NCI-H1092 treated with DMSO at 0.1 percent for 48 hours (cell line): Measurements from ENCODE around the gene ANO2.
"Not testable (repeated sequence)": the region's sequence is repeated elsewhere in the genome, so short reads cannot be mapped to it uniquely, and the experiment has no call there.

ENCODE experiments used
- DNase-seq: peaks from one replicate; lab custom pipeline; 2025; lab: John Stamatoyannopoulos, UW

The ANO2 gene

DNA sequence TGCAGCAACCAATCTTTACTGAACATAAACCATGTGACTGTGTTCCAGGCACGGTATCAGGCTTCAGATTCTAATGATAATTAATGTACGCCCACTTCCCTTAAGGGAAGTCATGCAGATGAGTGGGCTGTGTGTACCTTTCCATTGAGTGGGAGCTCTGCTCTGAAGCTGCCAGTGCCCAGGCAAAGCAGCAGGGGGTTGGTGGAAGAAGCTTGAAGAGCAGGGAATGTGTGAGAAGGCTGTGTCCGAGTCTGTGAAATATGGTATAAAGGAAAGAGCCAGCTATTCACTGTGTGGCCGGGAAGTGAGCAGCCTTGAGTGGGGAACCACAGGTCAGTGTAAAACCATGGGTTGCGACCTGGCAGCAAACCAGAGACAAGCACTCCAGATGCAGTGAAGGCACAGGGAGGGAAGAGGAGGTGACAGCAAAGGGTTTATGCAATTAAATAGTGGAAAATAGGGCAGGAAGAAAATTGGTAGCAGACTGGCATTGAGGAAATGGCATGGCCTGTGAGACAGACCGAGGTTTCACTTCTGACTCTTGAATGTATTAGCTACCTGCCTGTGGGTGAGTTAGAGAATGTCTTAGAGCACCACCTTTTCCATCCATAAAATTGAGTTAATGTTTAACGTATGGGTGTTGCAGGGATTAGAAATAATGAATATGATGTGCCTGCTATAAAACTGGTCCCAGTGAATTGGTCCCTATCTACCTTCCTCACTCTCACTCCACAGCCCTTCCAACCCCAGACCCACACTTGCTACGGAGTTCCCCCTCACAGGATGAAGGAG, 396.7 kb downstream of the ANO2 start:
- no peak for DNase-seq

- no peak for DNase-seq
These were observed 398.4 kb downstream of the ANO2 start for GRCh38 chr12:5546616-5547015.

DNA sequence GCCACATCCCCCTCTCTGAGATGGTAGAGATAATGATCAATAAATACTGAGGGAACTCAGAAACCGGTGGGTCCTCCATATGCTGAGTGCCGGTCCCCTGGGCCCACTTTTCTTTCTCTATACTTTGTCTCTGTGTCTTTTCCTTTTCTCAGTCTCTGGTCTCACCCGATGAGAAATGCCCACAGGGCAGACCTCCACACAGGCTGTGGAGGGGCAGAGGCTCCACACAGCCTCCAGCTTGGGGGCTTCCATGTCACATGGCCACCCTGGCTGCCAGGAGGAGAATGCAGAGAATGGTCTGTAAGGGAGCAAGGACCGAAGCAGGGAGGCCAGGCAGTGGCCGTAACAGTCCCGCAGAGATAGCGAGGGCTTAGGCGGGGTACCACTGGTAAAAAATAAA, 407.3 kb downstream of the ANO2 start:
- no peak for DNase-seq

DNA sequence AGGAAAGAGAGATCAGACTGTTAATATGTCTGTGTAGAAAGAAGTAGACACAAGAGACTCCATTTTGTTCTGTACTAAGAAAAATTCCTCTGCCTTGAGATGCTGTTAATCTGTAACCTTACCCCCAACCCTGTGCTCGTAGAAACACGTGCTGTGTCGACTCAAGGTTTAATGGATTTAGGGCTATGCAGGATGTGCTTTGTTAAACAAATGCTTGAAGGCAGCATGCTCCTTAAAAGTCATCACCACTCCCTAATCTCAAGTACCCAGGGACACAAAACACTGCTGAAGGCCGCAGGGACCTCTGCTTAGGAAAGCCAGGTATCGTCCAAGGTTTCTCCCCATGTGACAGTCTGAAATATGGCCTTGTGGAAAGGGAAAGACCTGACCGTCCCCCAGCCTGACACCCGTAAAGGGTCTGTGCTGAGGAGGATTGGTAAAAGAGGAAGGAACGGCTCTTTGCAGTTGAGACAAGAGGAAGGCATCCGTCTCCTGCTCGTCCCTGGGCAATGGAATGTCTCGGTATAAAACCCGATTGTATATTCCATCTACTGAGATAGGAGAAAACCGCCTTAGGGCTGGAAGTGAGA, 407.9 kb downstream of the ANO2 start:
- not testable (repeated sequence) for DNase-seq

- no peak for DNase-seq
These were observed 409.5 kb downstream of the ANO2 start for GRCh38 chr12:5535541-5535940.

DNA sequence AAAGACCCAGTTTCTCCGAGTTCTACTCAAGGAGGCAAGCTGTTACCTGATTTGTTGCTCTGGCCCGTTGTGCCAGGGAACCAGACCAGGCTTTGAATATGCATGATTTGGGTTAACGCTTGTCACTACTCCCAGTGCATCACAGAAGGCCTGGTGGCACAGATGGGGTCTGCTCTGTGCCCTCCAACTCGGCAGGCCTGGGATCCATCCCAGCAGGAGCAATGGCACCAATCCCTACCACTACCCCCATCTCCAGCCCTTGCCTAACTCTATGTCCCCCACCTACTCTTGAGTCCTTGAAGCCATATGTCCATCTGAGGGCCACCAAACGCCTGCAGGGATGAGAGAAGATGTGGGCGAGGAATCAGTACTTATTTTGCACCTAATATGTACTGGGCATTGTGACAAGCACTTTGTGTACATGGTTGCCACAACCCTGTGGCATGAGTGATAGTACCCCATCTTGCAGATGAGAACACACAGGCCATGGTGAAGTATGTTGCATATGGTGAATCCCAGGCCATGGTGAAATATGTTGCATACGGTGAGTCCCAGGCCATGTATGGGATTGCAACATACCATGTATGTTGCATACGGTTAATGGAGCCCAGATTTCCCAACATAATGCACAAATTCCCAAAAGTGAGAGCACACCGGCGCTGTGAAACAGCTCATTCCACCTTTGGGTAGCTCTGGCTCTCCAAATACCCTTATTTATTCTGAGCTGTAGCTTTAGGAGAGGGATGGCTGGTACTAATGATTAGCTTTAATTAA, 410.4 kb downstream of the ANO2 start:
- no peak for DNase-seq

DNA sequence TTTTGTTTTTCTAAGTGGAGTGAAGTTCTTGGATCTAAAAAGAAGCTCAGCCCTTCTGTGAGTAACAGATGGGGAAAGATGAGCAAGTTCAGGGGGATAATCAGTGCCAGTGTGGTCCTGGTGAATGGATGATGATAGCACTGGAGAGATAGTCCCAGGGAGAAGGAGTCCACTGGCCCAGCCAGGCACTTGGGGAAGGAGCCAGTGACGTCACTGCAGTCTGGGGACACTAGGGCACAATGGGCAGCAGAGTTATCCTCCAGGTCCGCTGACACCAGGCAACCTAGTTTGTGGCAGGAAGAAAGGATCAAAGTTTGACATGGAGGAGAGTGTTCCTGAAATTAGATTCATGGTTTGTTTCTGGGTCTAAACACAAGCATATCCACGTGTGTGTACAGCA, 411.7 kb downstream of the ANO2 start:
- no peak for DNase-seq

GRCh38 chr12:5525783-5526367, 419.2 kb downstream of the ANO2 start:
- DNase-seq: no peak

- no peak for DNase-seq
These were observed 420.2 kb downstream of the ANO2 start for GRCh38 chr12:5524769-5525436.

- no peak for DNase-seq
These were observed 420.8 kb downstream of the ANO2 start for GRCh38 chr12:5524116-5524768.

GRCh38 chr12:5523396-5524115, 421.5 kb downstream of the ANO2 start:
- no peak for DNase-seq

DNA sequence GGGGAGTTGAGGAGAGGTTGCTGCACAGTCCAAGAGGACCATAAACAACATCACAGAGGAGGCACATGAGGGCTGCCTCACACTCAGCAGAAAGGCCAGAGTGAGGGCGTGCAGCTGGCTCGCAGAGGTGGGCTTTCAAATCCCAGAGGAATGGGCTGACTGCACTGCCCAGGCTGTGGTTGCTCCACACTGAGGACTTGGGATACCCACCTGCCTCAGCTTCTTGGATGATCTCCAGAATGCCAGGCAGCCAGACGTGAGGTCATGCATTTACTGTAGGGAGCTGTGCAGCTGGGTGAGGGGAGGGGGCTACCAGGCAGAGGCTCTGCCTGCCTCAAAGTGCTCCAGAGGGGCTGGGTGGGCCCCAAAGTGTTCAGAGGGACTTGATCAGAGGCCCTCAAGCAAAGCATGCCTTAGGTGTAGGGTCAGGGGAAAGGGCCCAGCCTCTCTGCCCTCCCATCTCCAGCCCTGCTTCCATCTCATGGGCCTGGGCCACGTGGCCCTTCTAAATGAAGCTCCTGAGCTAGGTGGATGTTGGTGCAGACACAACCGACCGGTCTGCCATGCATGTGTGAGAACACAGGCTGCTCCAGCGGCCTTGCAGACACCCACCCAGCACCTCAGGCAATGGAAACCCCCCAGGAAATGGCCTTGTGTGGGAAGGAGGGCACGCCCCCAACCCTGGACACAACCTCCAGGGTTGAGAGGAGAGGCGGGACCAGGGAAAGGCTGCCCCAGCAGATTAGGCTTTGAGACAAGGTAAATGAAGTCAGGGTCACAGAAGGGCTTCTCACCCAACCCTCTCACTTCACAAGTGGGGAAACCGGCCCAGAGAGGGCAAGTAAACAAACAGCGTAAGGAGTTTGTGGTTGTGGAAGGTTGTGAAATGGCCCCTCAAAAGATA, 422.4 kb downstream of the ANO2 start:
- DNase-seq: peak; percentile 52

DNA sequence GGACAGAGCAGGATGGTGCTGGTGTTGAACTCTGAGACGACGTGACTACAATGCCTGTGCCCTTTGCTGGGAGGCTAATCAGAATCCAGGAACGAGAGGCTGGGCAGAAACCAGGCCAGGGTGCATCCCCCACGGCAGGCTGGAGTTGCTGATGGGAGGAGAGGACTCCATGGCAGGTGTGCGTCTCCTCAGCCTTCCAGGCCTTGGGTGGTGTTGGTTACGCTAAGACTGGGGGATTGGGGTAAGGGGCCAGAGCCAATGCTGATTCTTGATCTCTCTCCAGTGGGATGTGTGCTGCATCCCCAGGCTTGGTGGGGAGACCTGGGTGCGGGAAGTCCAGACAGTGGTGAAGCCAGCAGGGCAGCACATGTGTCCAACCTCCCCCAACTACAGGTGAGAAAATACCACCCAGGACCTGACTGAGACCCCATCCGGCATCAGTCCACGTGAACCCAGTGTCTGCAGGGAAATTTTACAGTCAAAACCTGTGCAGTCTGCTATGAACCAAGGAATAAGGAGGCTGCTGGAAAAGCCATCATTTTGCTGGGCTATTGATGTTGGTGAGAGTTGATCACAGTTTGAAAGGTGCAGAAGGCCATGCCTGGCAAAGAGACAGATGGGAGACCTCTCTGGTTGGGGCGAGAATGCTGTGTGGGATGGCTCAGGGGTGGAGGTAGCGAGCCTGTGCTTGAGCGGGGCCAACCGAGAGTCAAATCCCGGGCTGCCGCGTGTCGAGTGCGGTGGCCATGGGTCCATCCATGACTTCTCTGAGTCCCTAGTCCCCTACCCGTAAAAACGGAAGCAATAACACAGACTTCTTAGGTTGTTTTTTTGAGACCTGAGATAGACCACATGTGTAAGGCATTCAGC, 423.4 kb downstream of the ANO2 start:
- no peak for DNase-seq

- DNase-seq: no peak
These were observed 424.2 kb downstream of the ANO2 start for GRCh38 chr12:5520831-5521230.

DNA sequence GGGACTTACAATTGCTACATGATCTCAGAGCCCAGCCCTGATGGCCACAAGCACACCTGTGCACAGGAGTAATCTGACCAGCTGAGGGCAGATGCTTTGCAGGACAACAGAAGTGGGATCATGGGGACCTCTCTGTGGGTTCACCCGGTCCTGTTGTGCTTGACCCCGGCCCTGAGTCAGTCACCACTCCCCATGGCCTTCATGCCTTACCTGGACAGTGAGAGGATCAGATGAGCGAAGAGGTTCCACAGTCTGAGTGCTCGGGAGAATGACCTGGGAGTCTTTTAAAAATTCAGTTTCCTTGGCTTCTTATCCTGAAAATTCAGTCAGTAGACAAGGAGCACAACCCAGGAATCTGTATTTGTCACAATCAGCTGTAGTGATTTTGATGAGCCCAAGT, 425.0 kb downstream of the ANO2 start:
- DNase-seq: no peak

DNA sequence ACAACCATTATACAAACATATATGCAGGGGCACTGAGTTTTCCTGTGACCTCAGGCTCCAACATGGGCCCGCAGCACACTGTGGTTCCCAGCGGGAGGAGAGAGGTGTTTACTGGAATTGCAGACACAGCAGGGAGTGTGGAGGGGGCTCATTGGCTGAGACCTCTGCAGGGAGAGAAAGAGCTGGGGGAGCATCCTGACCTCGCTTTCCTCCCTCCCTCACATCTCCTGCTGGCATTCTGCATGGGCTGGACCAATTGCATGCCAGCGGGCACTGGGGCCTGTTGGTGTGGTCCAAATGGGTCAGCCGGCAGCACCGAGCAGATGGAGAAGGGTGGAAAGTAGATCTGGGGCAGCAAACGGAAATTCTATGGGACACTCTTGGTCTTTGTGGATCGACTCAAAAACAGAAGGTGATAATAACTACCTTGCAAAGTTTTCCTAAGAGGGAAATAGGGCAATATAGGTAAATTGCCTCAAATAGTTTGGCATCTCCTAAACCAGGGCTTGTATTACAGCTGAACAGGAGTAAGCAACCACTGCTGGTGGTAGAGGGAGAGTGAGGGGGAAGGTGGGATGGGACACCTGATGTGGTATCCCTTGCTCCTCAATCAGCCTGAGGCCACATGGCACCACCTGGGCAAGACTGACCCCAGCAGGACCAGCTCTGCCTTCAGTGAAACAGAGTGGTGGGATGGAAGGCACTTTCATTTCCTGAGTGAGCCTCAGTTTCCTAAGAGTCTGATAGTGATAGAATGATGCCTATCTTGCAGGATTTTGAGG, 426.3 kb downstream of the ANO2 start:
- DNase-seq: no peak

- no peak for DNase-seq
These were observed 428.5 kb downstream of the ANO2 start for GRCh38 chr12:5516371-5517241.
